HCT116 (cell line): ENCODE data around the gene PRIM1. TPM values are rescaled to one million over a fixed set of nuclear protein-coding genes. Genes with fewer than 3 reads are reported as not detected.

ENCODE experiments used
- ATAC-seq: fragments of 200-7000 bp; cut with Tn5 transposase; 2 replicates; pipeline ENCODE4 v1.9.1; 2020; ENCODE audit warnings: mild to moderate bottlenecking, moderate library complexity
- BruUV-seq: library from RNA; stranded (reverse); fragments of 400-500 nt; replicated peaks from 2 replicates; lab custom pipeline; 2021; lab: Mats Ljungman, UMichigan
- CTCF ChIA-PET: fragments of 300-600 bp; sonication (Branson Sonifier 250); formaldehyde crosslinking; loops from one replicate; lab custom pipeline; 2021; ENCODE audit warnings: antibody characterized with exemption; lab: Charles Lee
- POLR2A ChIA-PET: fragments of 300-600, 350-600 bp; sonication (Branson Sonifier 250); formaldehyde crosslinking; loops from one replicate; lab custom pipeline; 2021; ENCODE audit warnings: antibody characterized with exemption; lab: Charles Lee
- RAD21 ChIA-PET, 2 experiments: fragments of 300-600 bp; sonication (Branson Sonifier 250); formaldehyde crosslinking; loops; one replicate each; lab custom pipeline; 2023; ENCODE audit warnings: low total read pairs in 2 of 2; ENCODE audit not compliant: uncharacterized antibody in 2 of 2, unreplicated experiment in 2 of 2, low non-redundant PET in 1 of 2; lab: Charles Lee
- DNase-seq: peaks from one replicate; pipeline ENCODE4 v3.0.0-alpha.2; 2010; ENCODE audit warnings: low read depth, low spot score
- H2AFZ ChIP-seq: fragments of 200-600 bp; shearing (Covaris generic), sonication (generic); 2 replicates; pipeline ENCODE4 v1.6.1; 2017; ENCODE audit warnings: low read depth, mixed run types, mixed read lengths, antibody characterized with exemption, low read length; ENCODE audit not compliant: poor library complexity, severe bottlenecking
- H3K27ac ChIP-seq: 2 replicates; pipeline ENCODE4 v1.5.1; 2012; ENCODE audit warnings: low read depth, low read length
- H3K27me3 ChIP-seq: fragments of 200-600 bp; sonication (generic); 2 replicates; pipeline ENCODE4 v1.6.1; 2016; ENCODE audit warnings: mixed run types, low read length, mixed read lengths; ENCODE audit not compliant: insufficient read depth
- H3K36me3 ChIP-seq, 2 experiments: fragments of 200-500 bp in 1 of 2; fragments of 200-600 bp in 1 of 2; sonication (Bioruptor generic) in 1 of 2; sonication (generic) in 1 of 2; 2 replicates each; pipeline versions ENCODE4 v1.5.1 to v1.6.1; 2014 to 2016; ENCODE audit warnings: low read length in 2 of 2, inconsistent platforms in 1 of 2, mixed read lengths in 1 of 2, mixed run types in 1 of 2; ENCODE audit not compliant: insufficient read depth in 2 of 2, control insufficient read depth in 1 of 2
- H3K4me1 ChIP-seq, 2 experiments: fragments of 200-600 bp in 1 of 2; sonication (generic) in 1 of 2; 2 replicates each; pipeline versions ENCODE4 v1.5.1 to v1.6.1; 2012 to 2017; ENCODE audit warnings: low read length in 2 of 2, inconsistent platforms in 1 of 2, mild to moderate bottlenecking in 1 of 2, mixed read lengths in 1 of 2, mixed run types in 1 of 2, moderate library complexity in 1 of 2; ENCODE audit not compliant: insufficient read depth in 2 of 2, control insufficient read depth in 1 of 2
- H3K4me2 ChIP-seq: fragments of 200-600 bp; sonication (generic); 2 replicates; pipeline ENCODE4 v1.6.1; 2017; ENCODE audit warnings: mixed run types, low read length, mixed read lengths
- H3K4me3 ChIP-seq, 2 experiments: fragments of 200-600 bp in 1 of 2; sonication (generic) in 1 of 2; replicated peaks in 1 of 2; 2 replicates each; pipeline ENCODE4 v1.5.1; 2011 to 2016; ENCODE audit warnings: low read length in 2 of 2, control low read depth in 1 of 2, low read depth in 1 of 2, mild to moderate bottlenecking in 1 of 2, mixed read lengths in 1 of 2, mixed run types in 1 of 2
- H3K79me2 ChIP-seq: fragments of 200-600 bp; sonication (generic); 2 replicates; pipeline ENCODE4 v1.6.1; 2017; ENCODE audit warnings: mild to moderate bottlenecking, mixed run types, low read length, moderate library complexity, mixed read lengths; ENCODE audit not compliant: insufficient read depth
- H3K9ac ChIP-seq: fragments of 200-600 bp; sonication (generic); 2 replicates; pipeline ENCODE4 v1.6.1; 2016; ENCODE audit warnings: low read length, mixed read lengths
- H3K9me2 ChIP-seq: fragments of 200-600 bp; sonication (generic), shearing (Covaris generic); 2 replicates; pipeline ENCODE4 v1.6.1; 2017; ENCODE audit warnings: mixed run types, mild to moderate bottlenecking, moderate library complexity; ENCODE audit not compliant: insufficient read depth
- H3K9me3 ChIP-seq, 2 experiments: fragments of 200-500 bp in 1 of 2; fragments of 200-600 bp in 1 of 2; sonication (Bioruptor generic) in 1 of 2; sonication (generic) in 1 of 2; 2 replicates each; pipeline ENCODE4 v1.6.1; 2014 to 2017; ENCODE audit warnings: low read length in 2 of 2, mixed read lengths in 2 of 2, inconsistent platforms in 1 of 2, low read depth in 1 of 2, mild to moderate bottlenecking in 1 of 2, mixed run types in 1 of 2, moderate library complexity in 1 of 2; ENCODE audit not compliant: control insufficient read depth in 1 of 2, insufficient read depth in 1 of 2
- H4K20me1 ChIP-seq: fragments of 200-600 bp; sonication (generic), shearing (Covaris generic); 2 replicates; pipeline ENCODE4 v1.6.1; 2017; ENCODE audit warnings: mixed run types, mild to moderate bottlenecking, moderate library complexity; ENCODE audit not compliant: insufficient read depth
- EGR1 ChIP-seq: IDR thresholded peaks from 2 replicates; pipeline ENCODE4 v1.6.1; 2012; ENCODE audit warnings: low read depth
- JUND ChIP-seq: IDR thresholded peaks from 2 replicates; pipeline ENCODE4 v1.6.1; 2012
- POLR2A ChIP-seq: IDR thresholded peaks from 2 replicates; pipeline ENCODE4 v1.7.0; 2011; ENCODE audit warnings: borderline replicate concordance; ENCODE audit not compliant: insufficient read depth, insufficient read length; ENCODE audit errors: extremely low read depth
- RAD21 ChIP-seq: IDR thresholded peaks from 2 replicates; pipeline ENCODE4 v1.6.1; 2012; ENCODE audit warnings: low read depth, mild to moderate bottlenecking
- TCF7L2 ChIP-seq: IDR thresholded peaks from 2 replicates; pipeline ENCODE4 v1.7.0; 2011; ENCODE audit warnings: borderline replicate concordance, inconsistent platforms; ENCODE audit not compliant: insufficient read depth, insufficient read length; ENCODE audit errors: extremely low read depth
- YY1 ChIP-seq: IDR thresholded peaks from 2 replicates; pipeline ENCODE4 v1.6.1; 2011; ENCODE audit warnings: low read length, low read depth, moderate library complexity, mild to moderate bottlenecking; ENCODE audit not compliant: insufficient replicate concordance; ENCODE audit errors: extremely low read depth
- ZFX ChIP-seq: fragments of 450-650 bp; IDR thresholded peaks from 2 replicates; pipeline ENCODE4 v1.6.1; 2017
- ZNF274 ChIP-seq: fragments of 200-500 bp; sonication (Bioruptor generic); IDR thresholded peaks from 2 replicates; pipeline ENCODE4 v1.6.1; 2014; ENCODE audit warnings: mild to moderate bottlenecking, low read depth, low read length, inconsistent platforms
- intact Hi-C: fragments of 100-400 bp; cut with micrococcal nuclease; formaldehyde crosslinking; loops from 2 replicates; pipeline ENCODE4 v1.10.0; 2022
- total RNA-seq: library from RNA; stranded (reverse); gene quantifications from one replicate; pipeline ENCODE4 v1.2.1, GENCODE V29; 2021; ENCODE audit not compliant: unreplicated experiment

PRIM1 gene
- total RNA-seq, 1 experiment from 2014 or later: 53.3 TPM

- Histone ChIP-seq H4K20me1 (peaks cover 15% of the 10 kb centered on the region; the same call in 1 of the 2 replicates), H3K27ac (peak overlapping the region; percentile 97), H3K4me2 (peak overlapping the region; percentile 96), H3K9me3 (no peaks in the 10 kb centered on the region), H2AFZ (no peak overlapping the region), H3K9ac (peak overlapping the region; percentile 100), H3K79me2 (peaks cover 61% of the 10 kb centered on the region), H3K36me3 (peaks cover 11 to 16% of the 10 kb centered on the region in 2 experiments), H3K4me3 (peak overlapping the region; percentile 99 to 100), H3K27me3 (no peaks in the 10 kb centered on the region), H3K9me2 (no peaks in the 10 kb centered on the region), H3K4me1 (peaks cover 6 to 49% of the 10 kb centered on the region in 2 experiments; a peak in 3 of 4 replicates)
- no TSS peak for BruUV-seq
- RAD21 ChIA-PET: interaction anchor here in 1 of 2 experiments (0.5 kb wide), 1 partner anchor 14 kb away, joined by 6 read pairs; no protein-coding TSS in a partner anchor
- TF ChIP-seq EGR1 (peak; percentile 49; the same call in 1 of the 2 replicates), JUND (no peak), RAD21 (no peak), ZFX (peak; percentile 76; the same call in 1 of the 2 replicates)
- CTCF ChIA-PET: interaction anchor here (1.9 kb wide), 1 partner anchor 51 kb away, joined by 16 read pairs; no protein-coding TSS in a partner anchor
- intact Hi-C loops: loop anchor here (2.0 kb wide), 3 partner anchors 37 to 51 kb away; partner anchors contain the start of gene NACA
- POLR2A ChIA-PET: interaction anchor here (0.6 to 2.1 kb wide), 22 partner anchors 9 to 478 kb away, joined by 3 to 31 read pairs (median 4); partner anchors contain the start of genes LRP1, NACA, RBMS2 and STAT6
- ATAC-seq (peak; percentile 29), DNase-seq (no peak)
Observed at GRCh38 chr12:56687223-56688128, 64.6 kb downstream of the PRIM1 start.

DNA sequence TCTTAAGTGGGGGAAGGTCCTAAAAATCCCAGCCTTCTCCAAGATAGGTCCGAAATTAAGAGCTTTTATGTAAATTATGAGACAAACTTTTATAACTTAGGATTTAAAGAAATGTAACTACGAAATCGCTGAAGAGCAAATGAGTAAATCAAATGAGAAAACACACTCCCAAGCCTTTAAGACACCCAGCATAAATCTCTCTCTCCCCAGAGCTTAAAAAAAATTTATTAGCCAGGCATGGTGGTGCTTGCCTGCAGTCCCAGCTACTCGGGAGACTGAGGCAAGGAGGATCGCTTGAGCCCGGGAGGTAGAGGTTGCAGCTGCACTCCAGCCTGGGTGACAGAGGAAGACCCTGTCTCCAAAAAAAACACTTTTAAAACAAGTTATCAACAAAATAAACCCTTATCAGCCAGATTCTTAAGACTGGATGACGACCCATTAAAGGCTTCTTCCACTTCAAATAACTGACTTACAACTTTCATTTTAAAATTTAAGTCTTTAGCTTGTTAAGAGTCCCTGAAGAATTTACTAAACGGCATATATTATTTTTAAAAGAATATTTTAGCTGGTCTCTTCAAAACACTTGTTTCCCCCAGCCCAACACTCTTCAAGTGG lies 67.3 kb downstream of the PRIM1 start:
- TF ChIP-seq POLR2A (no peak), TCF7L2 (no peak), YY1 (no peak), ZNF274 (no peak)
- no peaks in the 10 kb centered on the region for H3K9me3 ChIP-seq
- intact Hi-C loops: no loop called here
- H3K9ac ChIP-seq: no peak overlapping the region
- peaks cover 3 to 50% of the 10 kb centered on the region in 2 experiments; a peak in 3 of 4 replicates for H3K4me1 ChIP-seq
- H4K20me1 ChIP-seq: peaks cover 22% of the 10 kb centered on the region; the same call in 1 of the 2 replicates
- no peaks in the 10 kb centered on the region for H3K27me3 ChIP-seq
- H3K4me3 ChIP-seq: no peak overlapping the region
- no peak for ATAC-seq
- CTCF ChIA-PET: interaction anchor here (1.2 to 2.4 kb wide), 2 partner anchors 9 to 48 kb away, joined by 3 to 7 read pairs; no protein-coding TSS in a partner anchor
- no peak for DNase-seq
- peaks cover 20 to 25% of the 10 kb centered on the region in 2 experiments for H3K36me3 ChIP-seq
- no TSS peak for BruUV-seq
- POLR2A ChIA-PET: interaction anchor here (0.9 kb wide), 1 partner anchor 14 kb away, joined by 3 read pairs; no protein-coding TSS in a partner anchor
- H3K4me2 ChIP-seq: no peak overlapping the region
- H2AFZ ChIP-seq: no peak overlapping the region
- no peaks in the 10 kb centered on the region for H3K9me2 ChIP-seq
- RAD21 ChIA-PET: no interaction called here
- peaks cover 87% of the 10 kb centered on the region for H3K79me2 ChIP-seq
- H3K27ac ChIP-seq: peak overlapping the region; percentile 13; the same call in 1 of the 2 replicates
